ENCODE data around the gene CST7. TPM values are rescaled to one million over a fixed set of nuclear protein-coding genes. Genes with fewer than 3 reads are reported as not detected.
A peak's percentile ranks its signal among the peaks of the same experiment; 100 is the strongest.
"Not testable (repeated sequence)": the region's sequence is repeated elsewhere in the genome, so short reads cannot be mapped to it uniquely, and the experiment has no call there.

CST7 gene
- total RNA-seq, 1 experiment from 2014 or later: 6.8 TPM

- no peak for DNase-seq (ENCODE audit: low read depth)
Observed at GRCh38 chr20:24986436-24987015, 37.5 kb downstream of the CST7 start.

DNA sequence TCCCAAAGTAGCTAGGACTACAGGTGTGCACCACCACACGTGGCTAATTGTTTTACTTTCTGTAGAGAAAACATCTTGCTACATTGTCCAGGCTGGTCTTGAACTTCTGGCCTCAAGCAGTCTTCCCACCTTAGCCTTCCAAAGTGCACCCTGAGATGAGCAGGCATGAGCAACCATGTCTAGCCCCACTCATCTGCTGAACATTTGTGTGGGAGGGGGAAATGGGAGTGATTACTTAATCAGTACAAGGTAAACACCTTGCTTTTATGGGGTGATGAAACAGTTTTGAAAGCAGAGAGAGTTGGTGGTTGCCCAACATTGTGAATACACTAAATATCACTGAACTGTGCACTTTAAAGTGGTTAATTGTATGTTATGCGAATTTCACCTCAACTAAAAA lies 38.2 kb downstream of the CST7 start:
- no peak for DNase-seq (ENCODE audit: low read depth)

GRCh38 chr20:24987873-24988835 lies 39.1 kb downstream of the CST7 start:
- no peak for DNase-seq (ENCODE audit: low read depth)

GRCh38 chr20:24989162-24989561 lies 40.1 kb downstream of the CST7 start:
- no peak for DNase-seq (ENCODE audit: low read depth)

- peak; percentile 82 for DNase-seq (ENCODE audit: low read depth)
Observed at GRCh38 chr20:24990810-24991252, 41.8 kb downstream of the CST7 start.

DNA sequence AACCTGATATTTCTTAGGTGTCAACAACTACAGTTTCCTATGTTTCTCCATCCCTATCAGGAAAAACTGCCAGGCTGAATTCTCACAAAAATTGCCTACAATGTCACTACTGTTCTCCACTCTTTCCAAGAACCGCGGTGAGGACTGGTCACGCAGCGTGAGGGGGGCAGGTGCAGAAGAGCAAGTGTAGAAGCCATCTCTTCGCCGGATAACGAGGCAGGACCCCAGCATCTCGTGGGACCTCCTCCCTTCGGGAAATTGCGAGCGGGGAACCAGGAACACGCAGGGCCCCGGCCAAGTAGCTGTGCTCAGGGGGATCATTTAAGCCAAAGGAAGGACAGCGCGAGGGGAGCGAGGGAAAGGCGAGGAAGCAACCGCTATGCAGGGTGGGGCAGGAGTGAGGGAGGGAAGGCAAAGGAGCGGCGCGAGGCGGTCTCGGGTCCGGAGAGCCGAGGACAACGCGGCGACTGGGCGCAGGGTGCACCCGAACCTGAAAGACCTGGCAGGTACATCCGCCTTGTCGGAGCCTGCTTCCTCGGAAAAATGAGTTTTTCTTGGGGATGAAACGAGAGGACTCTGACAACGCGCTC lies 42.9 kb downstream of the CST7 start:
- peak; percentile 49 for DNase-seq (ENCODE audit: low read depth)

- peak; percentile 95 for DNase-seq (ENCODE audit: low read depth)
Observed at GRCh38 chr20:24992487-24993205, 43.6 kb downstream of the CST7 start, which contains the start of gene APMAP. APMAP (minus strand) TSS chr20:24992751; CDS start chr20:24992688, 63 bp downstream.

DNA sequence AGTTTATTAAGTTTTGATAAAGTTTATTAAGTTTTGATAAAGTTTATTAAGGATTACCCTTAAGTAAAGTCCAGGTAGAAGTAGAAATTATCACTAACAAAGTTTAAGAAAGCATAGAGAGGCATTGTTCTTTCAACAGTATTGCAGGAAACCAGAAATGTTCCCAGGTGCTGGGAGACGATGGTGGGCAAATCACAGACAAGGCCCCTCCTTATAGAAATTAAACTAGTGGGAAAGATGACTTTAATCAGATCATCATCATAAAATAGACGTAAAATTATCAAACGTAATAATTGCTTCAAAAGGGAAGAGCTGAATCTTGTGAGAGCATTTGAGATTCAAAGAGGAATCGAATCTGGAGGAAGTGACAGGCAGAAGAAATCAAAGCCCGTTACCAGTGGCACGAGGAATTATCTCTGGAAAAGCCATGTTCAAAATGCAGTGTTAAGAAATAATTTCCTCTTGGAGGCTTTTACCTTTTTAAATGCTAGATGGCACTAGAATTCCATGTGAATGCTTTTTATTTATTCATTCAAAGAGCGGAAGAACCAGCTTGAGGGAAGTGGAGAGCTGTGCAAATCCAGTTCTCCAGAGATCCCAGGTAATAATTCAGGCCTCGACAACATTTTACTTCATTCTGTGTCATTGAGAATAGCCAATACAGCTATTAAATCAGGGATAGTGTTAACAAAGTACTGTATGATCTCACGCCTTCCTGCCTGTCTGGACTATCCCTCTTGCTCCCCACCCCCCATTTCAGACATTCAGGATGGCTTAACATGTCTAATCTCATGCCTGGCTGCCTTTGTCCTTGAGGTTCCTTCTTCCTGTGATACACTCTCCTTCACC lies 44.5 kb downstream of the CST7 start:
- DNase-seq (ENCODE audit: low read depth): peak; percentile 75

DNA sequence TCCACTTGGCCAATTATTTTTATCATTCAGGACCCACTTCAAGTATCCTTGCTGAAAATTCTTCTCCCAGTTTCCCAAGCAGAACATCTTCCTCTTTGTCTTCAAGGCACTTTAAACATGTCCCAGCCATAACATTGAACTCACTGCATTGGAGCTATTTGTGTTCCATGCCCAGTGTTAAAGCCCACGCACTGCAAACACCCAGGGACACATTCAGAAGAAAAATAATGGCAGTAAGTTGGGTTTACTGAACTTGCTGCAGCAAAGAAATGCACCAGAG lies 45.1 kb downstream of the CST7 start:
- no peak for DNase-seq (ENCODE audit: low read depth)

- DNase-seq (ENCODE audit: low read depth): peak; percentile 83
Observed at GRCh38 chr20:24994470-24995368, 45.6 kb downstream of the CST7 start.

DNA sequence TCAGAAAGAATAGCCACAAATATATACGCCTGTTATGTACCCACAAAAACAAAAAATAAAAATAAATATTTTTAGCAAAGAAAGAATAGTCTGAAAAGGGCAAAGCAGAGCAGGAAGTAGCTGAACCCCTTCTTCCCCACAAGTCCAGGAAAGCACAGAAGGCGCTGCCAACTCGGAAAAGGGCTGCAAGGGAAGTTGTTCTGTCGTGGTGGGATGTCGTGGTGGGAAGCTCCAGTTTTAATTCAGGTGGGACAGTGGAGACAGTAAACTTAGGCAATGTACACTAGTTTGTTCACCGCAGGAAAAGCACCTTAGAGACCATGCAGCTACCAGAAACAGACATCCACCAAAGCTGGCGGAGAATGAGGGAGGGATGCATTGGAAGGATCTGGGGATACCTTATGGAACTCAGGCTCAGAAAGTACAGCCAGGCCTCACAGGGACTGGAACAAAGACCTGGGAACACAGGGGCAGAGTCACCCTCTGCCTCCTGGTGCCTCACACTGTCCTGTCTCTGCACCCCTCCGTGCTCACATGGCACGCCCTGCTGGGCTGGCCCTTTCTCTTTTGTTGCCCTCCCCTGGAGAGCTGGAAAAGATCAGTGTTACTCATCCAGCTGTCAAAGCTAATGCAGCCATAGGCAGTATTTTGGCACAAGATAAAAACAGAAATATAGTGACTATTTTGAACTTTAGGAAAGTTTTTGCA lies 46.8 kb downstream of the CST7 start:
- DNase-seq (ENCODE audit: low read depth): peak; percentile 36

GRCh38 chr20:24996449-24997377 lies 47.6 kb downstream of the CST7 start:
- DNase-seq (ENCODE audit: low read depth): no peak

GRCh38 chr20:24998121-24998520 lies 49.1 kb downstream of the CST7 start:
- no peak for DNase-seq (ENCODE audit: low read depth)

DNA sequence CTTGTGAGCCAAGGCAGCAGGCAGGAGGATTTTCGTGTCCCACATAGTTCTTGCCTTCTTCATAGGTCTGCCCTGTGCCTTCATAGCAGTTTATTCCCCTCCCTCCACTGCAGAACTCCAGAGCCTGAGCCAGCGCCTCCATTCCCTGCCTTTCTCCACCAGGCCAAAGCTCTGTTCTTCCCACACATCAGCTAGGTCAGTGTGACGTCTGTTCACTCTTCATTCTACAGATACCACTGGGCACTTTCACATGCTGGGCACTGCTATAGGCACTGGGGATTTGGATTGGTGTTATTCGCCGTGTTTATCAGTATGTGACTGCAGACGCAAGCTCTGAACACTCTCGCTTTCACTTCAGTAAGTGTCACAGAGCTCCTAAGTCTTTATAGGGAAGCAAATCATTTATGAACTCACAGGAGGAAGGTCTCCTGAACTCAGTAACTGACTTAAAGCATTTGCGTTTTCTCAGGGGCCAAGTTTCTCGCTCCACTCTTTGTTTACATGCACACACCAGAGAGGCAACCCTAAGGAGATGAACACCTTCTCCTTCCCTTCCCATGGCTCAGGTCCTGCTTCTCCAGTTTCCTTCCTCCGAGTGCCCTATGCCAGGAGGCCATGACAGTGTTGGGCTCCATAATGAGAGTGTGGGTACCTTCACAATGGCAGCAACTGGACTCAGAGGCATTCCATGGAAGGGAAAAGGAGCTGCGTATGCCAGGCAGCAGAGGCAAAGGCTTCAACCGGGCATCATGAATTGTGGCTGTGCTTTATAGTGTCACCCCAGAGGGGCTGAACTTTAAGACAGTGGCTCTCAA lies 49.8 kb downstream of the CST7 start:
- no peak for DNase-seq (ENCODE audit: low read depth)

DNA sequence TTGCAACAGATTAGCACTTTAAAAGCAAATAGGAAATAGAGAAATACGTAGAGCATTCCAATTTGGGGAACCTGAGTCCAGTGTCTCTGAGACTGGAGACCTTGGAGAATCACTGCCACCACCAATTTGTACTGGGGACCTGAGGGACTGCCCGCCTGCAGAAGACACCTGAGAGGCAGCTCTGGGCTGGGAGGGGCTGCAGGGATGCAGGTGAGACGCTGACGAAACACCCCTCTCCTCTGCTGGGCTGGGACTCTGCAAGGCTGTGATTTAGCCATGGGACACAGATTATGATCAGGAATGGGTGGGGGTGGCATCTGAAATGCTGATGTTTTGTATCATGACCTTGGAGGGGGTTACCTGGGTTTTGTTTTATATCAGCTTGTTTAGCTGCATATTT lies 50.5 kb downstream of the CST7 start:
- DNase-seq (ENCODE audit: low read depth): no peak

DNA sequence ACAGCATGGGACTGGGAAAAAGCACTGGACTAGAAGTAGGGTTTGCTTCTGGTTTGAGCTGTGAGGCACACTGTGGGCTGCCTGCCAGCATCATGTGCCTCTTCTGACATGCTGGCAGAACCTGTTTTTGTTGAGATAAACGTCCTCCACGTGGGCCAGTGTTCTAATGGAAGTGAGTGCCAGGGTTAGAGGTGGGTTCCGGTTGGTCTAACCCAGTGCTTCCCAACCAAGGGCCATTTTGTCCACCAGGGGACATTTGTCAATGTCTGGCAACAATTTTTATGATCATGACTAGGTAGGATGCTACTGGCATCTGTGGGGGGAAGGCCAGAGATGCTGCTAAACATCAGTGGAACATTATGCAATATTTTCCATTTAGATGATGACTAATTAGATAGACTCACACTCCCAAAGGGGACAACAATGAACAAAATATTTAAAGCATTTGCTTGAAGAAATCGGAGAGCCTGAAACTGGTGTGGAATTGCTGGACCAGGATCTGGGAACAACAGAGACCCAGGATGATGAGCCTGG lies 51.3 kb downstream of the CST7 start:
- peak; percentile 92 for DNase-seq (ENCODE audit: low read depth)

GRCh38 chr20:25001323-25001722 lies 52.3 kb downstream of the CST7 start:
- DNase-seq (ENCODE audit: low read depth): not testable (repeated sequence)

Measured in M059J (cell line).